K562 (cell line): ENCODE data around the gene SF3A2. TPM values are rescaled to one million over a fixed set of nuclear protein-coding genes. Genes with fewer than 3 reads are reported as not detected.

Experiments used
- ARID1B ChIP-seq: fragments of 450-650 bp; IDR thresholded peaks from 2 replicates; pipeline ENCODE4 v1.6.1; 2016; ENCODE audit warnings: antibody characterized with exemption, mild to moderate bottlenecking, inconsistent platforms
- BHLHE40 ChIP-seq: IDR thresholded peaks from 2 replicates; pipeline ENCODE4 v1.6.1; 2011; ENCODE audit warnings: low read length, improper control_type of control experiment
- CBX8 ChIP-seq: fragments of 200-600 bp; sonication (generic); IDR thresholded peaks from 2 replicates; pipeline ENCODE4 v1.6.1; 2012; ENCODE audit warnings: borderline replicate concordance, mixed run types, low read depth, mild to moderate bottlenecking, moderate library complexity, mixed read lengths, low read length, control low read depth, inconsistent platforms; ENCODE audit not compliant: poor library complexity, severe bottlenecking; ENCODE audit errors: extremely low read depth
- CCNT2 ChIP-seq: IDR thresholded peaks from 2 replicates; pipeline ENCODE4 v1.6.1; 2011; ENCODE audit warnings: borderline replicate concordance, low read depth, mild to moderate bottlenecking, moderate library complexity, mixed read lengths, low read length; ENCODE audit not compliant: insufficient read length; ENCODE audit errors: extremely low read depth
- CSDE1 ChIP-seq, 2 experiments: fragments of 450-650 bp; IDR thresholded peaks; 2 replicates each; pipeline ENCODE4 v1.6.1; 2016; ENCODE audit warnings: mild to moderate bottlenecking in 1 of 2
- CTBP1 ChIP-seq: fragments of 450-650 bp; IDR thresholded peaks from 2 replicates; pipeline ENCODE4 v1.6.1; 2016; ENCODE audit warnings: borderline replicate concordance
- DIDO1 ChIP-seq: fragments of 450-650 bp; IDR thresholded peaks from 2 replicates; pipeline ENCODE4 v1.6.1; 2016; ENCODE audit warnings: low read depth, missing biosample characterization, missing genetic modification characterization
- FOXP1 ChIP-seq: sonication (generic); formaldehyde crosslinking; IDR thresholded peaks from 2 replicates; pipeline ENCODE4 v1.8.0; 2022; ENCODE audit warnings: mild to moderate bottlenecking, missing genetic modification reagents
- GABPA ChIP-seq: fragments of 200-800 bp; sonication (Bioruptor generic); conservative IDR thresholded peaks from 2 replicates; pipeline ENCODE4 v1.6.1; 2016; ENCODE audit warnings: low read depth, missing genetic modification characterization, missing compliant biosample characterization
- NFE2 ChIP-seq: IDR thresholded peaks from 2 replicates; pipeline ENCODE4 v1.6.1; 2014; ENCODE audit warnings: antibody characterized with exemption, low read depth
- POLR2G ChIP-seq: fragments of 200-400 bp; formaldehyde crosslinking; IDR thresholded peaks from 2 replicates; pipeline ENCODE4 v1.6.1; 2017; ENCODE audit warnings: low read depth, mild to moderate bottlenecking, antibody characterized with exemption, low read length, moderate library complexity
- RAD51 ChIP-seq: fragments of 450-650 bp; IDR thresholded peaks from 2 replicates; pipeline ENCODE4 v1.7.1; 2016; ENCODE audit warnings: low read depth, mild to moderate bottlenecking, borderline replicate concordance
- RBFOX2 ChIP-seq: fragments of 200-400 bp; formaldehyde crosslinking; IDR thresholded peaks from 2 replicates; pipeline ENCODE4 v1.6.1; 2017; ENCODE audit warnings: low read depth, mild to moderate bottlenecking, low read length, moderate library complexity
- SIN3A ChIP-seq, 2 experiments: fragments of 150-350 bp in 1 of 2; IDR thresholded peaks; 2 replicates each; pipeline ENCODE4 v1.6.1; 2011 to 2016; ENCODE audit warnings: borderline replicate concordance in 2 of 2, low read depth in 2 of 2, low read length in 2 of 2, mild to moderate bottlenecking in 2 of 2, moderate library complexity in 2 of 2; ENCODE audit not compliant: control insufficient read depth in 1 of 2
- SMAD4 ChIP-seq: fragments of 250-450 bp; sonication (Bioruptor Pico); conservative IDR thresholded peaks from 2 replicates; pipeline ENCODE4 v1.8.0; 2021; ENCODE audit warnings: inconsistent platforms, mild to moderate bottlenecking, moderate library complexity
- SPI1 ChIP-seq: IDR thresholded peaks from 2 replicates; pipeline ENCODE4 v1.6.1; 2011; ENCODE audit warnings: low read depth, low read length, control low read depth, borderline replicate concordance
- SRF ChIP-seq, 2 experiments: fragments of 250-450, 450-650 bp in 1 of 2; sonication (Bioruptor Pico) in 1 of 2; sonication (generic) in 1 of 2; formaldehyde crosslinking; IDR thresholded peaks; 2 replicates each; pipeline versions ENCODE4 v1.5.0 to v1.5.1; 2020 to 2022; ENCODE audit warnings: mild to moderate bottlenecking in 1 of 2, missing genetic modification reagents in 1 of 2
- ZC3H11A ChIP-seq: IDR thresholded peaks from 2 replicates; pipeline ENCODE4 v1.6.1; 2012; ENCODE audit warnings: low read depth, low read length, improper control_type of control experiment
- ZFX ChIP-seq: sonication (generic); formaldehyde crosslinking; IDR thresholded peaks from 2 replicates; pipeline ENCODE4 v1.8.0; 2022; ENCODE audit warnings: mild to moderate bottlenecking, missing genetic modification reagents, moderate library complexity
- ZNF217 ChIP-seq: sonication (generic); formaldehyde crosslinking; IDR thresholded peaks from 2 replicates; pipeline ENCODE4 v1.8.0; 2022; ENCODE audit warnings: mild to moderate bottlenecking, missing genetic modification reagents
- ZNF431 ChIP-seq: sonication (generic); formaldehyde crosslinking; IDR thresholded peaks from 2 replicates; pipeline ENCODE4 v1.8.0; 2022; ENCODE audit warnings: mild to moderate bottlenecking, missing genetic modification reagents
- ZNF780A ChIP-seq: fragments of 250-450 bp; sonication (Bioruptor Pico); IDR thresholded peaks from 2 replicates; pipeline ENCODE4 v1.5.0; 2021; ENCODE audit warnings: mild to moderate bottlenecking
- polyA plus RNA-seq, 8 experiments: library from polyadenylated mRNA; depleted of rRNA in 4 of 8; stranded (reverse) in 5 of 8; unstranded in 3 of 8; fragments of >200 nt; fragmentation: Nextera tagmentation in 2 of 8; fragmentation: Illumina TruSeq in 1 of 8; extraction: Ambion mirVana in 2 of 8; extraction: Trizol in 1 of 8; gene quantifications; 2 replicates each; pipeline versions ENCODE4 v1.2.1 to v1.2.3, GENCODE V29; 2011 to 2014; ENCODE audit warnings: inconsistent platforms in 1 of 8, missing spikeins in 1 of 8
- total RNA-seq, 7 experiments: library from RNA; depleted of rRNA in 6 of 7; stranded (reverse); fragments of >200 nt in 6 of 7; fragmentation: Illumina TruSeq in 2 of 7; extraction: Trizol in 2 of 7; gene quantifications; 2 replicates each; pipeline versions ENCODE4 v1.2.1 to v1.2.3, GENCODE V29; 2011 to 2021; ENCODE audit warnings: low replicate concordance in 1 of 7
- TF ChIP-seq, protein P1 (sequence below): fragments of 250-450 bp; sonication (Bioruptor Pico); IDR thresholded peaks from 2 replicates; pipeline ENCODE4 v1.5.0; 2021

SF3A2 gene
- total and polyA plus RNA-seq, 9 of the 15 experiments (the other 6 are each of a cell fraction or from before 2014, with no cell fraction given) = 0.17 to 194 (median 22.8) TPM

DNA sequence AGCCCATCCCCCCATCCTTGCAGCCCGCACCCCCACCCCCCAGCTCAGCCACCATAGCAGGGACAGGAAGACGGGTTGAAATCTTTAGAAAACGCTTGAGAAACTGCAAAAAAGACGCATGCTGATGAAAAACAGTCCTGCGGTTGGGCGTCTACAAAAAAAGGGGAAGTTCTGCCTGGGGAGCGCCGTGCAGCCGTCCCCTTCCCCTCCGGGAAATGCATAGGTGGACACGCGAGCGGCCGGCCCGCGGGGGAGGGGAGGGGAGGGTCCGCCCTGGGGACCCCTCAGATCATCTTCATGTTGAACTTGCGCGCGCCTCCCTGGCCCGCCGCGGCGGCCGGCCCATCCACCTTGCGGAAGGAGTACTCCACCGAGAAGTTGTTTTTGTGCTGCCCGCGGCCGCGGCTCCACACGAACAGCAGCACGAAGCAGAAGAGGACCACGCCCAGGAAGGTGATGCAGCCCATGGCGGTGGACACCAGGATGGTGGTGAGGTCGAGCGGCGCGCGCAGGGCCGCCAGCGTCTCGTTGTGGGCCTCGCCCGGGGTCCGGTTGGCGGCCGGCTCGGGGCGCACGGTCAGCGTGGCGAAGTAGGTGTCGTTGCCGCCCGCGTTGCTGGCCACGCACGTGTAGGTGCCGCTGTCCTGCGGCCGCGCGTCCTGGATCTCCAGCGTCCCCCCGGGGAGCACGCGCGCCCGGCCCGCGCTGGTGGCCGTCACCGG, 53.3 kb downstream of the SF3A2 start (continued):
- TF ChIP-seq, protein P1, sequence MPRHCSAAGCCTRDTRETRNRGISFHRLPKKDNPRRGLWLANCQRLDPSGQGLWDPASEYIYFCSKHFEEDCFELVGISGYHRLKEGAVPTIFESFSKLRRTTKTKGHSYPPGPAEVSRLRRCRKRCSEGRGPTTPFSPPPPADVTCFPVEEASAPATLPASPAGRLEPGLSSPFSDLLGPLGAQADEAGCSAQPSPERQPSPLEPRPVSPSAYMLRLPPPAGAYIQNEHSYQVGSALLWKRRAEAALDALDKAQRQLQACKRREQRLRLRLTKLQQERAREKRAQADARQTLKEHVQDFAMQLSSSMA (CRISPR knock-in tag) = 0 out of 2 replicates have a peak, but pooled peaks have one; percentile 76
- TF ChIP-seq NFE2 = no peak
- TF ChIP-seq SIN3A (IDR thresholded peaks at IDR 0.05; ENCODE audit: borderline replicate concordance in 2 of 2, control insufficient read depth in 1 of 2, low read depth in 2 of 2, low read length in 2 of 2) = 0 out of 4 replicates have a peak, but pooled peaks of 1 of the 2 experiments have one; percentile 32
- peak; percentile 57; the same call in 1 of the 2 replicates for TF ChIP-seq ARID1B
- TF ChIP-seq ZFX (CRISPR knock-in tag) = peak; percentile 53
- no peak for TF ChIP-seq SRF (CRISPR knock-in tag; IDR thresholded peaks at IDR 0.05)
- no peak for TF ChIP-seq ZNF217
- no peak for TF ChIP-seq ZNF780A (CRISPR knock-in tag)
- TF ChIP-seq SPI1 = peak; percentile 92
- TF ChIP-seq POLR2G = peak; percentile 73
- peak; percentile 31 for TF ChIP-seq CCNT2
- 0 out of 2 replicates have a peak, but pooled peaks have one; percentile 60 for TF ChIP-seq FOXP1 (CRISPR knock-in tag)
- no peak for TF ChIP-seq CSDE1 (IDR thresholded peaks at IDR 0.05)
- TF ChIP-seq DIDO1 (tag) = no peak
- peak; percentile 40; the same call in 1 of the 2 replicates for TF ChIP-seq ZNF431
- peak; percentile 35 for TF ChIP-seq BHLHE40
- TF ChIP-seq GABPA (tag) = peak; percentile 74
- peak; percentile 76 for TF ChIP-seq RBFOX2
- TF ChIP-seq SMAD4 (CRISPR knock-in tag) = peak; percentile 62; the same call in 1 of the 2 replicates
- no peak for TF ChIP-seq ZC3H11A
- TF ChIP-seq CBX8 = no peak
- peak; percentile 50; the same call in 1 of the 2 replicates for TF ChIP-seq CTBP1
- no peak for TF ChIP-seq RAD51
